ENCODE data around the gene CACNG7. TPM values are rescaled to one million over a fixed set of nuclear protein-coding genes. Genes with fewer than 3 reads are reported as not detected.

The CACNG7 gene
- total and polyA plus RNA-seq, 2 experiments from 2014 or later = not detected

GRCh38 chr19:53892301-53892980 is 16.6 kb upstream of the CACNG7 start:
- no peak overlapping the region for H3K9ac ChIP-seq
- H3K4me1 ChIP-seq (ENCODE audit: insufficient read depth) = no peaks in the 10 kb centered on the region
- no peak overlapping the region for H3K4me3 ChIP-seq
- no peaks in the 10 kb centered on the region for H3K79me2 ChIP-seq (ENCODE audit: insufficient read depth)
- H3K36me3 ChIP-seq (ENCODE audit: low read depth) = no peaks in the 10 kb centered on the region
- 45 to 48% methylated on average over 19 to 23 of the region's 23 CpGs for WGBS, 2 experiments (ENCODE audit: low coverage in 1 of 2, low lambda C conversion rate in 2 of 2, missing lambda C conversion rate in 2 of 2)
- no peaks in the 10 kb centered on the region for H3F3A ChIP-seq (ENCODE audit: insufficient read depth)
- H3K9me3 ChIP-seq (ENCODE audit: low read depth) = no peaks in the 10 kb centered on the region
- no peak overlapping the region for H3K27ac ChIP-seq
- no peak overlapping the region for H2AFZ ChIP-seq
- no peak for DNase-seq
- H3K9me2 ChIP-seq (ENCODE audit: insufficient read depth) = no peaks in the 10 kb centered on the region
- TF ChIP-seq EZH2phosphoT487 (IDR thresholded peaks at IDR 0.05; ENCODE audit: insufficient read depth, low read depth) (no peak), EZH2 (IDR thresholded peaks at IDR 0.05; ENCODE audit: insufficient read depth, poor library complexity, severe bottlenecking) (no peak)
- H3K4me2 ChIP-seq (ENCODE audit: unreplicated experiment) = no peak overlapping the region
- in situ Hi-C loops (cut with MboI) = no loop called here
- H4K20me1 ChIP-seq (ENCODE audit: insufficient read depth) = no peaks in the 10 kb centered on the region
- H3K27me3 ChIP-seq (replicated peaks; ENCODE audit: insufficient read depth) = peaks cover 22% of the 10 kb centered on the region; the same call in 1 of the 2 replicates

GRCh38 chr19:53892981-53893325 is 16.1 kb upstream of the CACNG7 start:
- no peak for TF ChIP-seq EZH2 (IDR thresholded peaks at IDR 0.05; ENCODE audit: insufficient read depth, poor library complexity, severe bottlenecking)
- TF ChIP-seq EZH2phosphoT487 (IDR thresholded peaks at IDR 0.05; ENCODE audit: insufficient read depth, low read depth) = no peak
- H2AFZ ChIP-seq = no peak overlapping the region
- H3K36me3 ChIP-seq (ENCODE audit: low read depth) = no peaks in the 10 kb centered on the region
- H4K20me1 ChIP-seq (ENCODE audit: insufficient read depth) = no peaks in the 10 kb centered on the region
- no peaks in the 10 kb centered on the region for H3F3A ChIP-seq (ENCODE audit: insufficient read depth)
- 44 to 52% methylated on average over 8 of the region's 8 CpGs for WGBS, 2 experiments (ENCODE audit: low coverage in 1 of 2, low lambda C conversion rate in 2 of 2, missing lambda C conversion rate in 2 of 2)
- no peaks in the 10 kb centered on the region for H3K9me2 ChIP-seq (ENCODE audit: insufficient read depth)
- no peak overlapping the region for H3K27ac ChIP-seq
- no peaks in the 10 kb centered on the region for H3K9me3 ChIP-seq (ENCODE audit: low read depth)
- H3K4me1 ChIP-seq (ENCODE audit: insufficient read depth) = no peaks in the 10 kb centered on the region
- no peak overlapping the region for H3K9ac ChIP-seq
- no peak overlapping the region for H3K4me3 ChIP-seq
- in situ Hi-C loops (cut with MboI) = no loop called here
- peaks cover 27% of the 10 kb centered on the region for H3K27me3 ChIP-seq (replicated peaks; ENCODE audit: insufficient read depth)
- H3K79me2 ChIP-seq (ENCODE audit: insufficient read depth) = no peaks in the 10 kb centered on the region
- DNase-seq = no peak
- H3K4me2 ChIP-seq (ENCODE audit: unreplicated experiment) = no peak overlapping the region

GRCh38 chr19:53894707-53895106 is 14.4 kb upstream of the CACNG7 start:
- TF ChIP-seq EZH2 (IDR thresholded peaks at IDR 0.05; ENCODE audit: insufficient read depth, poor library complexity, severe bottlenecking) (no peak), EZH2phosphoT487 (IDR thresholded peaks at IDR 0.05; ENCODE audit: insufficient read depth, low read depth) (no peak)
- Histone ChIP-seq H3K27me3 (replicated peaks; ENCODE audit: insufficient read depth) (peaks cover 32% of the 10 kb centered on the region), H3K4me1 (ENCODE audit: insufficient read depth) (no peaks in the 10 kb centered on the region), H3K4me2 (ENCODE audit: unreplicated experiment) (no peak overlapping the region), H3K27ac (no peak overlapping the region), H2AFZ (no peak overlapping the region), H3K9me3 (ENCODE audit: low read depth) (no peaks in the 10 kb centered on the region), H3F3A (ENCODE audit: insufficient read depth) (no peaks in the 10 kb centered on the region), H3K4me3 (no peak overlapping the region), H3K79me2 (ENCODE audit: insufficient read depth) (no peaks in the 10 kb centered on the region), H3K9ac (no peak overlapping the region), H3K36me3 (ENCODE audit: low read depth) (no peaks in the 10 kb centered on the region), H4K20me1 (ENCODE audit: insufficient read depth) (no peaks in the 10 kb centered on the region), H3K9me2 (ENCODE audit: insufficient read depth) (no peaks in the 10 kb centered on the region)
- in situ Hi-C loops (cut with MboI) = no loop called here
- no peak for DNase-seq
- 56 to 58% methylated on average over 9 of the region's 9 CpGs for WGBS, 2 experiments (ENCODE audit: low coverage in 1 of 2, low lambda C conversion rate in 2 of 2, missing lambda C conversion rate in 2 of 2)

- DNase-seq = no peak
- Histone ChIP-seq H3K9me2 (ENCODE audit: insufficient read depth) (no peaks in the 10 kb centered on the region), H3K79me2 (ENCODE audit: insufficient read depth) (no peaks in the 10 kb centered on the region)
Observed at GRCh38 chr19:53896682-53897081, 12.4 kb upstream of the CACNG7 start.

More at GRCh38 chr19:53896682-53897081, 12.4 kb upstream of the CACNG7 start:
- H3F3A ChIP-seq (ENCODE audit: insufficient read depth) = no peaks in the 10 kb centered on the region
- no peak overlapping the region for H3K4me3 ChIP-seq
- no peaks in the 10 kb centered on the region for H4K20me1 ChIP-seq (ENCODE audit: insufficient read depth)
- in situ Hi-C loops (cut with MboI) = no loop called here
- H3K4me2 ChIP-seq (ENCODE audit: unreplicated experiment) = no peak overlapping the region
- H3K36me3 ChIP-seq (ENCODE audit: low read depth) = no peaks in the 10 kb centered on the region
- H3K9me3 ChIP-seq (ENCODE audit: low read depth) = no peaks in the 10 kb centered on the region
- peaks cover 32% of the 10 kb centered on the region for H3K27me3 ChIP-seq (replicated peaks; ENCODE audit: insufficient read depth)
- no peak for TF ChIP-seq EZH2phosphoT487 (IDR thresholded peaks at IDR 0.05; ENCODE audit: insufficient read depth, low read depth)
- TF ChIP-seq EZH2 (IDR thresholded peaks at IDR 0.05; ENCODE audit: insufficient read depth, poor library complexity, severe bottlenecking) = no peak
- 34 to 38% methylated on average over 4 of the region's 4 CpGs for WGBS, 2 experiments (ENCODE audit: low coverage in 1 of 2, low lambda C conversion rate in 2 of 2, missing lambda C conversion rate in 2 of 2)
- no peak overlapping the region for H2AFZ ChIP-seq
- H3K4me1 ChIP-seq (ENCODE audit: insufficient read depth) = no peaks in the 10 kb centered on the region
- H3K9ac ChIP-seq = no peak overlapping the region
- H3K27ac ChIP-seq = no peak overlapping the region
